HAP-1 (cell line): ENCODE measurements around the gene CCDC175.
A peak's percentile ranks its signal among the peaks of the same experiment; 100 is the strongest.

Source experiments
- DNase-seq, 2 experiments: peaks; one replicate each; pipeline ENCODE4 v3.0.0-alpha.2; 2016 to 2020; ENCODE audit warnings: low spot score in 2 of 2
- H3K27me3 ChIP-seq: fragments of 250-450 bp; sonication (Bioruptor Pico); 2 replicates; pipeline ENCODE4 v1.5.1; 2020; ENCODE audit warnings: low read depth, mild to moderate bottlenecking, moderate library complexity
- H3K36me3 ChIP-seq: fragments of 250-450 bp; sonication (Bioruptor Pico); replicated peaks from 2 replicates; pipeline ENCODE4 v1.5.1; 2020; ENCODE audit warnings: mild to moderate bottlenecking
- H3K4me1 ChIP-seq: fragments of 250-450 bp; sonication (Bioruptor Pico); 2 replicates; pipeline ENCODE4 v1.5.1; 2020; ENCODE audit warnings: mild to moderate bottlenecking
- H3K4me3 ChIP-seq: fragments of 250-450 bp; sonication (Bioruptor Pico); 2 replicates; pipeline ENCODE4 v1.5.1; 2020; ENCODE audit warnings: mild to moderate bottlenecking, moderate library complexity
- H3K9me3 ChIP-seq: fragments of 250-450 bp; sonication (Bioruptor Pico); 2 replicates; pipeline ENCODE4 v1.5.1; 2020; ENCODE audit warnings: mild to moderate bottlenecking, moderate library complexity
- in situ Hi-C: fragments of 300-500 bp; cut with MboI; formaldehyde crosslinking; loops from 3 replicates; pipeline ENCODE4 v1.14.3; 2020; ENCODE audit warnings: low sequenced_read_pairs, inconsistent platforms, mixed read lengths

CCDC175 gene

GRCh38 chr14:59520224-59520623 is 56.4 kb downstream of the CCDC175 start:
- DNase-seq = no peak
- Histone ChIP-seq H3K36me3 (no peaks in the 10 kb centered on the region), H3K27me3 (0 out of 2 replicates have a peak, but pooled peaks cover 3% of the 10 kb centered on the region), H3K4me1 (no peaks in the 10 kb centered on the region), H3K9me3 (no peaks in the 10 kb centered on the region), H3K4me3 (no peak overlapping the region)
- in situ Hi-C loops = no loop called here

GRCh38 chr14:59511916-59512575 is 64.6 kb downstream of the CCDC175 start:
- in situ Hi-C loops = no loop called here
- DNase-seq = peak; percentile 45 to 70
- H3K27me3 ChIP-seq = no peaks in the 10 kb centered on the region; the same call in 1 of the 2 replicates
- no peaks in the 10 kb centered on the region for H3K9me3 ChIP-seq
- H3K4me3 ChIP-seq = no peak overlapping the region
- no peaks in the 10 kb centered on the region for H3K4me1 ChIP-seq
- no peaks in the 10 kb centered on the region for H3K36me3 ChIP-seq

- no peak for DNase-seq
- no peaks in the 10 kb centered on the region; the same call in 1 of the 2 replicates for H3K27me3 ChIP-seq
- in situ Hi-C loops = no loop called here
Measured at GRCh38 chr14:59510966-59511365, 65.6 kb downstream of the CCDC175 start.

GRCh38 chr14:59510001-59510400 is 66.6 kb downstream of the CCDC175 start:
- H3K4me1 ChIP-seq = no peaks in the 10 kb centered on the region
- H3K36me3 ChIP-seq = no peaks in the 10 kb centered on the region
- DNase-seq = no peak
- in situ Hi-C loops = no loop called here
- no peak overlapping the region for H3K4me3 ChIP-seq
- H3K9me3 ChIP-seq = no peaks in the 10 kb centered on the region
- H3K27me3 ChIP-seq = no peaks in the 10 kb centered on the region; the same call in 1 of the 2 replicates

More at GRCh38 chr14:59510966-59511365, 65.6 kb downstream of the CCDC175 start:
- no peaks in the 10 kb centered on the region for H3K9me3 ChIP-seq
- H3K4me3 ChIP-seq = no peak overlapping the region
- H3K4me1 ChIP-seq = no peaks in the 10 kb centered on the region
- no peaks in the 10 kb centered on the region for H3K36me3 ChIP-seq

GRCh38 chr14:59509101-59509500 is 67.5 kb downstream of the CCDC175 start:
- no peaks in the 10 kb centered on the region for H3K4me1 ChIP-seq
- peaks cover 2% of the 10 kb centered on the region for H3K36me3 ChIP-seq
- in situ Hi-C loops = no loop called here
- H3K27me3 ChIP-seq = no peaks in the 10 kb centered on the region; the same call in 1 of the 2 replicates
- H3K4me3 ChIP-seq = no peak overlapping the region
- H3K9me3 ChIP-seq = no peaks in the 10 kb centered on the region
- DNase-seq = no peak

GRCh38 chr14:59507752-59508103 is 68.9 kb downstream of the CCDC175 start:
- Histone ChIP-seq H3K4me1 (no peaks in the 10 kb centered on the region), H3K27me3 (no peaks in the 10 kb centered on the region; the same call in 1 of the 2 replicates), H3K9me3 (no peaks in the 10 kb centered on the region), H3K4me3 (no peak overlapping the region), H3K36me3 (peaks cover 3% of the 10 kb centered on the region)
- DNase-seq = no peak
- in situ Hi-C loops = no loop called here

- peak; percentile 53 to 83 for DNase-seq
- Histone ChIP-seq H3K4me3 (no peak overlapping the region), H3K27me3 (no peaks in the 10 kb centered on the region; the same call in 1 of the 2 replicates), H3K36me3 (peaks cover 3% of the 10 kb centered on the region), H3K4me1 (no peaks in the 10 kb centered on the region), H3K9me3 (no peaks in the 10 kb centered on the region)
- in situ Hi-C loops = no loop called here
Measured at GRCh38 chr14:59507063-59507751, 69.4 kb downstream of the CCDC175 start.

GRCh38 chr14:59503256-59503655 is 73.4 kb downstream of the CCDC175 start:
- DNase-seq = no peak
- H3K27me3 ChIP-seq = no peaks in the 10 kb centered on the region
- in situ Hi-C loops = no loop called here
- no peaks in the 10 kb centered on the region for H3K4me1 ChIP-seq
- H3K36me3 ChIP-seq = peaks cover 10% of the 10 kb centered on the region
- H3K9me3 ChIP-seq = no peaks in the 10 kb centered on the region
- no peak overlapping the region for H3K4me3 ChIP-seq

- DNase-seq = no peak
- Histone ChIP-seq H3K4me1 (no peaks in the 10 kb centered on the region), H3K36me3 (peaks cover 14% of the 10 kb centered on the region), H3K9me3 (no peaks in the 10 kb centered on the region), H3K27me3 (no peaks in the 10 kb centered on the region), H3K4me3 (no peak overlapping the region)
- in situ Hi-C loops = no loop called here
Measured at GRCh38 chr14:59500732-59501131, 75.9 kb downstream of the CCDC175 start.

GRCh38 chr14:59492384-59492783 is 84.2 kb downstream of the CCDC175 start:
- Histone ChIP-seq H3K9me3 (no peaks in the 10 kb centered on the region), H3K36me3 (peaks cover 38% of the 10 kb centered on the region), H3K27me3 (no peaks in the 10 kb centered on the region), H3K4me1 (no peaks in the 10 kb centered on the region), H3K4me3 (no peak overlapping the region)
- DNase-seq = no peak
- in situ Hi-C loops = no loop called here

GRCh38 chr14:59490756-59491155 is 85.9 kb downstream of the CCDC175 start:
- peaks cover 5% of the 10 kb centered on the region for H3K4me1 ChIP-seq
- in situ Hi-C loops = no loop called here
- DNase-seq = no peak
- no peaks in the 10 kb centered on the region for H3K27me3 ChIP-seq
- H3K9me3 ChIP-seq = no peaks in the 10 kb centered on the region
- H3K36me3 ChIP-seq = peaks cover 34% of the 10 kb centered on the region
- no peak overlapping the region for H3K4me3 ChIP-seq

- DNase-seq = peak in 1 of 2 experiments; percentile 14
- in situ Hi-C loops = no loop called here
Measured at GRCh38 chr14:59484639-59485175, 91.9 kb downstream of the CCDC175 start.

GRCh38 chr14:59483819-59484638 is 92.6 kb downstream of the CCDC175 start, which contains the start of the genes JKAMP and L3HYPDH:
JKAMP (plus strand) TSS chr14:59484517; CDS start chr14:59484590, 73 bp downstream.
L3HYPDH (minus strand) TSS chr14:59484408; CDS start chr14:59484316, 92 bp downstream.
- H3K9me3 ChIP-seq = no peaks in the 10 kb centered on the region
- H3K4me1 ChIP-seq = peaks cover 17% of the 10 kb centered on the region
- H3K27me3 ChIP-seq = no peaks in the 10 kb centered on the region
- in situ Hi-C loops = no loop called here
- peak; percentile 92 to 99 for DNase-seq
- H3K36me3 ChIP-seq = peaks cover 29% of the 10 kb centered on the region
- peak within 1 kb of the TSS; percentile 82 for H3K4me3 ChIP-seq

More at GRCh38 chr14:59484639-59485175, 91.9 kb downstream of the CCDC175 start:
- Histone ChIP-seq H3K4me1 (peaks cover 17% of the 10 kb centered on the region), H3K4me3 (peak overlapping the region; percentile 82), H3K36me3 (peaks cover 27% of the 10 kb centered on the region), H3K9me3 (no peaks in the 10 kb centered on the region), H3K27me3 (no peaks in the 10 kb centered on the region)
